Mesothelial cell of epicardium (in vitro differentiated cells): ENCODE measurements around the gene DCST1. TPM values are rescaled to one million over a fixed set of nuclear protein-coding genes. Genes with fewer than 3 reads are reported as not detected.

Source experiments
- DNase-seq, 2 experiments: peaks; one replicate each; pipeline ENCODE4 v3.0.0; 2021; ENCODE audit warnings: low spot score in 2 of 2; ENCODE audit not compliant: unreplicated experiment in 2 of 2
- H3K27ac Mint-ChIP-seq: 2 replicates; pipeline ENCODE4 v1.8.0; 2021; ENCODE audit warnings: mixed read lengths
- H3K27me3 Mint-ChIP-seq: 2 replicates; pipeline ENCODE4 v1.8.0; 2021; ENCODE audit warnings: low read depth, mixed read lengths
- H3K36me3 Mint-ChIP-seq: 2 replicates; pipeline ENCODE4 v1.8.0; 2021; ENCODE audit warnings: mixed read lengths
- H3K4me1 Mint-ChIP-seq: 2 replicates; pipeline ENCODE4 v1.8.0; 2021; ENCODE audit warnings: mixed read lengths
- H3K4me3 Mint-ChIP-seq: 2 replicates; pipeline ENCODE4 v1.8.0; 2021; ENCODE audit warnings: mild to moderate bottlenecking, moderate library complexity, mixed read lengths
- H3K9me3 Mint-ChIP-seq: 2 replicates; pipeline ENCODE4 v1.8.0; 2021; ENCODE audit warnings: mixed read lengths
- CTCF ChIP-seq: fragments of 200-600 bp; sonication (generic); IDR thresholded peaks from one replicate; pipeline ENCODE4 v1.5.0; 2021; ENCODE audit warnings: antibody characterized with exemption; ENCODE audit not compliant: unreplicated experiment
- total RNA-seq: library from RNA; stranded (reverse); gene quantifications from 3 replicates; pipeline ENCODE4 v1.2.1, GENCODE V29; 2021

DCST1 gene
- total RNA-seq, 1 donor from 2014 or later = 0.58 TPM

- Mint-ChIP-seq H3K27me3 (peaks cover 42% of the 10 kb centered on the region), H3K36me3 (no peaks in the 10 kb centered on the region), H3K27ac (no peak overlapping the region), H3K4me1 (peaks cover 27% of the 10 kb centered on the region), H3K4me3 (no peak overlapping the region), H3K9me3 (no peaks in the 10 kb centered on the region)
- no peak for TF ChIP-seq CTCF
- DNase-seq = no peak
Observed at GRCh38 chr1:155076371-155076770, 42.7 kb downstream of the DCST1 start.

GRCh38 chr1:155077346-155077745, 43.7 kb downstream of the DCST1 start:
- Mint-ChIP-seq H3K9me3 (no peaks in the 10 kb centered on the region), H3K27ac (no peak overlapping the region), H3K36me3 (no peaks in the 10 kb centered on the region), H3K4me3 (peak overlapping the region; percentile 44), H3K27me3 (peaks cover 40% of the 10 kb centered on the region), H3K4me1 (peaks cover 25% of the 10 kb centered on the region)
- TF ChIP-seq CTCF = no peak
- no peak for DNase-seq

- peaks cover 39% of the 10 kb centered on the region for H3K27me3 Mint-ChIP-seq
- H3K36me3 Mint-ChIP-seq = no peaks in the 10 kb centered on the region
- DNase-seq = no peak
- H3K4me1 Mint-ChIP-seq = peaks cover 30% of the 10 kb centered on the region
- no peak overlapping the region for H3K27ac Mint-ChIP-seq
- H3K9me3 Mint-ChIP-seq = no peaks in the 10 kb centered on the region
- peak overlapping the region; percentile 81 for H3K4me3 Mint-ChIP-seq
- TF ChIP-seq CTCF = no peak
Observed at GRCh38 chr1:155077758-155078445, 44.3 kb downstream of the DCST1 start.

GRCh38 chr1:155078469-155079209, 45.0 kb downstream of the DCST1 start, which contains the start of gene EFNA3:
EFNA3 (plus strand) TSS chr1:155078837; CDS start chr1:155078942, 105 bp downstream.
- Mint-ChIP-seq H3K9me3 (no peaks in the 10 kb centered on the region), H3K4me3 (peak within 1 kb of the TSS; percentile 81)

GRCh38 chr1:155079210-155079486, 45.5 kb downstream of the DCST1 start:
- peaks cover 43% of the 10 kb centered on the region for H3K27me3 Mint-ChIP-seq
- H3K36me3 Mint-ChIP-seq = no peaks in the 10 kb centered on the region
- H3K4me3 Mint-ChIP-seq = peak overlapping the region; percentile 81
- peaks cover 38% of the 10 kb centered on the region for H3K4me1 Mint-ChIP-seq
- H3K9me3 Mint-ChIP-seq = no peaks in the 10 kb centered on the region
- peak overlapping the region; percentile 14 for H3K27ac Mint-ChIP-seq
- no peak for TF ChIP-seq CTCF
- no peak for DNase-seq

More at GRCh38 chr1:155078469-155079209, 45.0 kb downstream of the DCST1 start, which contains the start of gene EFNA3:
- H3K27ac Mint-ChIP-seq = peak within 1 kb of the TSS; percentile 14
- H3K36me3 Mint-ChIP-seq = no peaks in the 10 kb centered on the region
- DNase-seq = peak; percentile 80 to 89
- H3K27me3 Mint-ChIP-seq = peaks cover 40% of the 10 kb centered on the region
- TF ChIP-seq CTCF = no peak
- H3K4me1 Mint-ChIP-seq = peaks cover 33% of the 10 kb centered on the region
